Measurements from ENCODE around the gene APOBEC3C. TPM values are rescaled to one million over a fixed set of nuclear protein-coding genes. Genes with fewer than 3 reads are reported as not detected.

APOBEC3C gene
- 4.2 and 7.0 TPM in 2 replicates for total RNA-seq
- long read RNA-seq, partial matches to known transcripts, result 0 of 3 reads
- long read RNA-seq, other reads (novel, unspliced or antisense), result 0 of 3 reads

DNA sequence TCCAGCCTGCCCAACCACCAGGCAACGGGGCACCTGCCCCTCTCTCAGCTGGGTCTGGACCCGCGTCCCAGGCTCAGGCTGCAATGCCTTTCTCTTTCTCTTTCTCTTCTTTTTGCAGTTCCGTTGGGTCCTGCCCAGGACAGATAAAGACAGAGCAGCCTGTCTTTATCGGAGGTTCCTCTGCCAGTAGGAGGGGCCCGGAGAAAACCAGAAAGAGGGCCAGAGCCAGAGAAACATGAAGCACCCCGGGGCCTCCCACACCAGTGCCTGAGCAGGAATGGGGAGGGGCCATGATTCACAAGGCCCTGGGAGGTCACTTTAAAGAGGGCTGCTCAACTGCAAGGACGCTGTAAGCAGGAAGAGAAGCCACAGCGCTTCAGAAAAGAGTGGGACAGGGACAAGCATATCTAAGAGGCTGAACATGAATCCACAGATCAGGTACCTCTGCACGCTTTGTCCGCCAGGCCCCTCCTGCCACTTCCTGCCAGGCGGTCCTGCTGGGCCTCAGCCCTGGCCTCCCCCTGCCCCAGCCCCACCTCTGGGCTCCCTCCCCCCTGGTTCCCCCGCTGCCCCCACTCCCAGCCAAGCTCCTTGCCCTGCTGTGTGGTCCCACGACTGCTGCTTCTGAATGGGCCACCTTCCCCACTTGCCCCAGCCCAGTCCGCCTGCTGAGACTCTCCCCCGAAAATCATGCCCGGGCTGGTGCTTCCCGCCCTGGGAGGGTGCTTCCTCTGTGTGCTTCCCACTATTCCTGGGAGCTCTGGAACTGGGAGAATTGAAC is at the start of gene APOBEC3C:
APOBEC3C (plus strand) TSS at position 316 of the 781 bp plus-strand sequence; CDS start at position 422, 106 bp downstream.
- Mint-ChIP-seq H3K27me3 (peaks cover 3% of the 10 kb centered on the region), H3K27ac (peak within 1 kb of the TSS; percentile 90), H3K36me3 (ENCODE audit: insufficient read depth) (no peaks in the 10 kb centered on the region), H3K4me1 (ENCODE audit: low read depth) (peaks cover 12% of the 10 kb centered on the region), H3K9me3 (ENCODE audit: low read depth) (no peaks in the 10 kb centered on the region), H3K4me3 (ENCODE audit: low read depth) (peak within 1 kb of the TSS; percentile 40)
- TF ChIP-seq, protein P1, sequence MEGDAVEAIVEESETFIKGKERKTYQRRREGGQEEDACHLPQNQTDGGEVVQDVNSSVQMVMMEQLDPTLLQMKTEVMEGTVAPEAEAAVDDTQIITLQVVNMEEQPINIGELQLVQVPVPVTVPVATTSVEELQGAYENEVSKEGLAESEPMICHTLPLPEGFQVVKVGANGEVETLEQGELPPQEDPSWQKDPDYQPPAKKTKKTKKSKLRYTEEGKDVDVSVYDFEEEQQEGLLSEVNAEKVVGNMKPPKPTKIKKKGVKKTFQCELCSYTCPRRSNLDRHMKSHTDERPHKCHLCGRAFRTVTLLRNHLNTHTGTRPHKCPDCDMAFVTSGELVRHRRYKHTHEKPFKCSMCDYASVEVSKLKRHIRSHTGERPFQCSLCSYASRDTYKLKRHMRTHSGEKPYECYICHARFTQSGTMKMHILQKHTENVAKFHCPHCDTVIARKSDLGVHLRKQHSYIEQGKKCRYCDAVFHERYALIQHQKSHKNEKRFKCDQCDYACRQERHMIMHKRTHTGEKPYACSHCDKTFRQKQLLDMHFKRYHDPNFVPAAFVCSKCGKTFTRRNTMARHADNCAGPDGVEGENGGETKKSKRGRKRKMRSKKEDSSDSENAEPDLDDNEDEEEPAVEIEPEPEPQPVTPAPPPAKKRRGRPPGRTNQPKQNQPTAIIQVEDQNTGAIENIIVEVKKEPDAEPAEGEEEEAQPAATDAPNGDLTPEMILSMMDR (IDR thresholded peaks at IDR 0.05; ENCODE audit: unreplicated experiment), result no peak
- DNase-seq (ENCODE audit: low spot score, unreplicated experiment), result no peak

DNA sequence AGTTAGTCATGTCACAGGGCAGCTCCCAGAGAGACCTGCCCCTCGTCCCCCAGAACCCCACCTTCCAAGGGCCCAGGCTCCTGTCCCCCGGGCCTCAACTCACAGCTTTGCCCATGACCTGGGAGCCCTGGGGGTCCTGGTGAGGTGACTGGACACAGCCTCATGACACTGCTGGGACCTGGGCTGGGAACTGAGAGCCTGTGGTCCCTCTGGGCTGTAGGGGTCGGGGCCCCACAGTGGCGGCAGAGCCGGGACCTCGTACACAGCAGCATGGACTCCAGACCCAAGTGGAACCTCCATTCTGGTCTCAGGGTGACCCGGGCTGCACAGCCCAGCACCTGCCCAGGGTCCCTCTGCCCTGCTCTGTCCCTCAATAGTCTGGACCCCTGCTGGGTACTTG is 49.8 kb upstream of the APOBEC3C start:
- H3K27ac Mint-ChIP-seq, result no peak overlapping the region
- peaks cover 11% of the 10 kb centered on the region for H3K27me3 Mint-ChIP-seq
- no peak for DNase-seq (ENCODE audit: low spot score, unreplicated experiment)
- no peaks in the 10 kb centered on the region for H3K9me3 Mint-ChIP-seq (ENCODE audit: low read depth)
- no peaks in the 10 kb centered on the region for H3K36me3 Mint-ChIP-seq (ENCODE audit: insufficient read depth)
- H3K4me3 Mint-ChIP-seq (ENCODE audit: low read depth), result no peak overlapping the region
- TF ChIP-seq, protein P1 (IDR thresholded peaks at IDR 0.05; ENCODE audit: unreplicated experiment), result no peak
- H3K4me1 Mint-ChIP-seq (ENCODE audit: low read depth), result peaks cover 5% of the 10 kb centered on the region

DNA sequence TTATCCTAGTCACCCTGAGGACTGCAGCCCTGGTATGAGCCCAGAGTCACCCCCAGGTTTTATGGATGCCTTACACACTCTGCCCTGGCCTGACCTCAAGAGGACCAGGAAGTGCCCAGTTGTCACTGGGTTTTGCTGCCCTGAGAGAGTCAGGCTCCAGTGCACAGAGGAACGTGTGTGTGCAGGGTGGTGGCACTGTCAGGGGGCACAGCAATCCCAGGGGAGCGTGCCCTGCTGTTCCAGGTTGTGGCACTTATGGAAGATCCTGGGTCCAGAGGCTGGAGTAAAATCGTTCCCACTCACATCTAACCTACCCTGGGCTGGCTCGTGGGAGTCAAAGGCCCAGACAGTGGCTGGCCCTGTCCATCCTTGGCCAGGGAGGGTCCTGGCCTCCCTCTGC is 49.1 kb upstream of the APOBEC3C start:
- H3K4me1 Mint-ChIP-seq (ENCODE audit: low read depth), result peaks cover 5% of the 10 kb centered on the region
- H3K27ac Mint-ChIP-seq, result no peak overlapping the region
- DNase-seq (ENCODE audit: low spot score, unreplicated experiment), result no peak
- no peaks in the 10 kb centered on the region for H3K9me3 Mint-ChIP-seq (ENCODE audit: low read depth)
- H3K36me3 Mint-ChIP-seq (ENCODE audit: insufficient read depth), result no peaks in the 10 kb centered on the region
- no peak overlapping the region for H3K4me3 Mint-ChIP-seq (ENCODE audit: low read depth)
- TF ChIP-seq, protein P1 (IDR thresholded peaks at IDR 0.05; ENCODE audit: unreplicated experiment), result no peak
- H3K27me3 Mint-ChIP-seq, result peaks cover 11% of the 10 kb centered on the region

DNA sequence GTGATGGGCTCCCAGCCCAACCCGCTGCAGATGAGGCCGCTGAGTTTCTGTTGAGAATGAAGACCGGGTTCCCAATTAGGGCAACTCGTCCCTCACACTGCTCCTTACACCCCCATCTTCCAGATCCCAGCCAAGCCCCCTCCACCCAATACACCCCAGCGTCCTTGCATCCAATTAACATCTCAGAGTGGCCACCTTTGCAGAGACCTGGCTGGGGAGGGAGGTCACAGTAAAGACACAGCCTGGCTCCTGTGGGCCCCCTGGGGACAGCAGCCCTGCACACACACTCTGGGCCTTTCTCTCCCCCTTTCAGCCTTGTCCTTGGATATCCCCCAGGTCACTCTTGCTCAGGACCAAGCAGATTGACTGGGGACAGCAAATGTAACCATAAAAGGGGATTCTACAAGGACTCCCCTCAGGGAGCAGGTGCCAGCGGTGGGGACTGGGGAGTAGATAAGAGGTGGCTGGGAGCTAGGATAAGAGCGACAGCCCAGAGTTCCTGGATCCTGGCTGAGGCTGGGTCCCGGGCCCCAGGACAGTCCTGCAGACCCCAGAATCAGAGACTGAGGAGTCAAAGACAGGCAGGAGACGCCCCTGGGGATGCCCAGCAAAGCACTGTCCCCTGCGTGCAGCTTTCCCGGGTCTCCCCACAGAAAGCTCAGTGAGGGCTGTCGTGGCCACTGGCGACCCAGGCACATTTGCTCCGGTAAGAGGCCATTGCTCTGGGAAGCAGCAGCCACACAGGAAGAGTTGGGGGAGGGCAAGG is 48.3 kb upstream of the APOBEC3C start:
- Mint-ChIP-seq H3K27me3 (peaks cover 16% of the 10 kb centered on the region), H3K4me3 (ENCODE audit: low read depth) (no peak overlapping the region), H3K9me3 (ENCODE audit: low read depth) (no peaks in the 10 kb centered on the region), H3K4me1 (ENCODE audit: low read depth) (peaks cover 5% of the 10 kb centered on the region), H3K36me3 (ENCODE audit: insufficient read depth) (no peaks in the 10 kb centered on the region), H3K27ac (peak overlapping the region; percentile 13)
- TF ChIP-seq, protein P1 (IDR thresholded peaks at IDR 0.05; ENCODE audit: unreplicated experiment), result no peak
- DNase-seq (ENCODE audit: low spot score, unreplicated experiment), result no peak

DNA sequence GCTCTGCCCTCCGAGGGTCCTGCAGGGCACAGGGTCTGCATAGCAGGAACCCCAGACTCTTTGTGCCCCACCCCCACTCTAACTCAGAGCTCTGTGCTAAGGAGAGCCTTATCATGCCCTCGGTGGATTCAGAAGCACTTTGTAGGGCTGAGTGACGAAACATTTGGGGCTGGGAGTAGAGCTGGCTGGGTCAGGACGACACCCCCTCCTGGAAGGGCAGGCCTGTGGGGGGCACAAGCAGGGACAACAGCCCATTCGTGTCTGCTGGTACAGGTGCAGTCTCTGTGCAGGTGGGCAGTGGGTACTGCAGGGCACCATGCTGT is 47.7 kb upstream of the APOBEC3C start:
- Mint-ChIP-seq H3K9me3 (ENCODE audit: low read depth) (no peaks in the 10 kb centered on the region), H3K27me3 (peaks cover 19% of the 10 kb centered on the region), H3K27ac (no peak overlapping the region), H3K36me3 (ENCODE audit: insufficient read depth) (no peaks in the 10 kb centered on the region), H3K4me3 (ENCODE audit: low read depth) (no peak overlapping the region), H3K4me1 (ENCODE audit: low read depth) (peaks cover 5% of the 10 kb centered on the region)
- no peak for DNase-seq (ENCODE audit: low spot score, unreplicated experiment)
- TF ChIP-seq, protein P1 (IDR thresholded peaks at IDR 0.05; ENCODE audit: unreplicated experiment), result no peak
